K562 (cell line): ENCODE results near the gene NFATC1. TPM values are rescaled to one million over a fixed set of nuclear protein-coding genes. Genes with fewer than 3 reads are reported as not detected.

Experiments
- ATAC-seq: fragments of 200-7000 bp; cut with Tn5 transposase; 3 replicates; pipeline ENCODE4 v1.9.1; 2020; ENCODE audit warnings: moderate library complexity
- BruUV-seq: library from RNA; stranded (reverse); fragments of 400-500 nt; replicated peaks from 2 replicates; lab custom pipeline; 2021; lab: Mats Ljungman, UMichigan
- CTCF ChIA-PET: fragments of 300-600 bp; formaldehyde crosslinking; extraction: SDS; loops from one replicate; lab custom pipeline; 2021; ENCODE audit warnings: low intra/inter-chr PET ratio; lab: Yijun Ruan, JAX
- POLR2A ChIA-PET: fragments of 300-600, 350-650 bp; sonication (Branson Sonifier 250); formaldehyde crosslinking; extraction: SDS; loops from one replicate; lab custom pipeline; 2021; ENCODE audit warnings: antibody characterized with exemption, inconsistent platforms; lab: Yijun Ruan, JAX
- DNase-seq, 4 experiments: peaks; one replicate each; pipeline versions ENCODE4 v3.0.0 to v3.0.0-alpha.2; 2011 to 2018; ENCODE audit warnings: low spot score in 3 of 4, mixed read lengths in 3 of 4; ENCODE audit errors: extremely low read depth in 1 of 4
- FAIRE-seq: peaks from 2 replicates; lab custom pipeline; 2011; peaks lifted over from hg19 to GRCh38; lab: Jason Lieb, UNC
- H2AFZ ChIP-seq: 2 replicates; pipeline ENCODE4 v1.6.0; 2011; ENCODE audit warnings: low read depth, low read length, control low read depth, inconsistent platforms
- H3K27ac ChIP-seq: fragments of 200-600 bp; 3 replicates; pipeline ENCODE4 v1.8.0; 2011; ENCODE audit warnings: low read depth, mild to moderate bottlenecking, control low read depth, inconsistent platforms, low read length, moderate library complexity, mixed read lengths; ENCODE audit errors: extremely low read depth
- H3K27me3 ChIP-seq, 2 experiments: fragments of 300-600 bp in 1 of 2; 2 replicates in 1 of 2; 3 replicates in 1 of 2; pipeline versions ENCODE4 v1.6.0 to v1.8.0; 2011; ENCODE audit warnings: inconsistent platforms in 2 of 2, low read length in 2 of 2, mild to moderate bottlenecking in 1 of 2, mixed read lengths in 1 of 2, moderate library complexity in 1 of 2; ENCODE audit not compliant: control insufficient read depth in 2 of 2, insufficient read depth in 2 of 2
- H3K36me3 ChIP-seq: fragments of 300-600 bp; 3 replicates; pipeline ENCODE4 v1.8.0; 2011; ENCODE audit warnings: mild to moderate bottlenecking, low read length, inconsistent platforms; ENCODE audit not compliant: control insufficient read depth, insufficient read depth
- H3K4me1 ChIP-seq, 2 experiments: fragments of 200-600 bp in 1 of 2; replicated peaks in 1 of 2; 2 replicates in 1 of 2; 3 replicates in 1 of 2; pipeline versions ENCODE4 v1.5.1 to v1.8.0; 2011; ENCODE audit warnings: inconsistent platforms in 2 of 2, low read length in 2 of 2, mild to moderate bottlenecking in 1 of 2, mixed read lengths in 1 of 2, moderate library complexity in 1 of 2; ENCODE audit not compliant: control insufficient read depth in 2 of 2, insufficient read depth in 2 of 2
- H3K4me2 ChIP-seq: 2 replicates; pipeline ENCODE4 v1.6.1; 2011; ENCODE audit warnings: low read length, control low read depth, inconsistent platforms, mixed read lengths; ENCODE audit not compliant: insufficient read depth
- H3K4me3 ChIP-seq: fragments of 200-600 bp; sonication (generic), shearing (Covaris generic); 2 replicates; pipeline ENCODE4 v1.5.1; 2016; ENCODE audit warnings: control low read depth, inconsistent platforms
- H3K79me2 ChIP-seq: fragments of 200-600 bp; 3 replicates; pipeline ENCODE4 v1.8.0; 2011; ENCODE audit warnings: low read length, inconsistent platforms; ENCODE audit not compliant: control insufficient read depth, insufficient read depth
- H3K9ac ChIP-seq, 2 experiments: 2 replicates each; pipeline versions ENCODE4 v1.6.0 to v1.6.1; 2011; ENCODE audit warnings: low read depth in 2 of 2, low read length in 2 of 2, control low read depth in 1 of 2, inconsistent platforms in 1 of 2, mild to moderate bottlenecking in 1 of 2, mixed read lengths in 1 of 2; ENCODE audit not compliant: insufficient read depth in 1 of 2
- H3K9me1 ChIP-seq: one replicate; pipeline ENCODE4 v1.6.0; 2011; ENCODE audit warnings: inconsistent platforms, mild to moderate bottlenecking, low read length, moderate library complexity; ENCODE audit not compliant: control insufficient read depth, insufficient read depth
- H3K9me3 ChIP-seq: replicated peaks from 2 replicates; pipeline ENCODE4 v1.5.1; 2011; ENCODE audit warnings: low read depth, low read length, inconsistent platforms; ENCODE audit not compliant: control insufficient read depth, insufficient read depth
- H4K20me1 ChIP-seq: replicated peaks from 2 replicates; pipeline ENCODE4 v1.6.1; 2011; ENCODE audit warnings: low read length, inconsistent platforms, mixed read lengths; ENCODE audit not compliant: control insufficient read depth, insufficient read depth
- BMI1 ChIP-seq: fragments of 150-350 bp; IDR thresholded peaks from 2 replicates; pipeline ENCODE4 v1.6.1; 2014; ENCODE audit warnings: low read length
- CBFA2T3 ChIP-seq: fragments of 450-650 bp; IDR thresholded peaks from 2 replicates; pipeline ENCODE4 v1.6.1; 2017
- E2F5 ChIP-seq: sonication (generic); formaldehyde crosslinking; IDR thresholded peaks from 2 replicates; pipeline ENCODE4 v1.8.0; 2022; ENCODE audit warnings: mild to moderate bottlenecking, missing genetic modification reagents
- MBD2 ChIP-seq: sonication (generic); IDR thresholded peaks from 2 replicates; pipeline ENCODE4 v1.6.1; 2016; ENCODE audit warnings: low read depth, borderline replicate concordance
- MECOM ChIP-seq: fragments of 250-450 bp; sonication (Bioruptor Pico); IDR thresholded peaks from 2 replicates; pipeline ENCODE4 v1.8.0; 2022; ENCODE audit warnings: inconsistent platforms
- NBN ChIP-seq: fragments of 450-650 bp; IDR thresholded peaks from 2 replicates; pipeline ENCODE4 v1.6.1; 2016; ENCODE audit warnings: low read depth, mild to moderate bottlenecking
- NR2C2 ChIP-seq, 2 experiments: fragments of 200-800 bp in 1 of 2; sonication (Bioruptor generic) in 1 of 2; sonication (generic) in 1 of 2; formaldehyde crosslinking in 1 of 2; IDR thresholded peaks; 2 replicates each; pipeline versions ENCODE4 v1.6.1 to v1.8.0; 2016 to 2022; ENCODE audit warnings: mild to moderate bottlenecking in 1 of 2, missing compliant biosample characterization in 1 of 2, missing genetic modification characterization in 1 of 2, missing genetic modification reagents in 1 of 2
- SMAD1 ChIP-seq: fragments of 150-350 bp; IDR thresholded peaks from 2 replicates; pipeline ENCODE4 v1.6.1; 2014; ENCODE audit warnings: low read length, low read depth; ENCODE audit not compliant: partially characterized antibody
- TEAD1 ChIP-seq, 2 experiments: fragments of 450-650 bp in 1 of 2; sonication (generic) in 1 of 2; formaldehyde crosslinking; IDR thresholded peaks; 2 replicates each; pipeline versions ENCODE4 v1.4.0 to v1.8.0; 2020 to 2022; ENCODE audit warnings: mild to moderate bottlenecking in 2 of 2, missing genetic modification reagents in 1 of 2
- TSHZ1 ChIP-seq: fragments of 250-450 bp; sonication (Bioruptor Pico); IDR thresholded peaks from 2 replicates; pipeline ENCODE4 v1.4.0; 2020; ENCODE audit warnings: mild to moderate bottlenecking, moderate library complexity
- WHSC1 ChIP-seq: IDR thresholded peaks from one replicate; pipeline ENCODE4 v1.6.1; 2012; ENCODE audit warnings: low read length, control low read depth, inconsistent platforms
- XRCC4 ChIP-seq: IDR thresholded peaks from one replicate; pipeline ENCODE4 v1.6.1; 2011; ENCODE audit not compliant: insufficient read depth, insufficient read length; ENCODE audit errors: extremely low read depth
- ZC3H8 ChIP-seq: fragments of 450-650 bp; IDR thresholded peaks from 2 replicates; pipeline ENCODE4 v1.6.1; 2017
- ZNF280A ChIP-seq: fragments of 450-650 bp; IDR thresholded peaks from 2 replicates; pipeline ENCODE4 v1.6.1; 2018; ENCODE audit warnings: mild to moderate bottlenecking, low read depth; ENCODE audit not compliant: partially characterized antibody
- WGBS: fragments of 100-300 bp; shearing (Covaris generic); methylation state at CpG from one replicate; pipeline ENCODE4 v1.1.6; 2016; ENCODE audit warnings: low coverage, mixed read lengths; ENCODE audit not compliant: insufficient coverage; ENCODE audit errors: missing lambda C conversion rate; 5-methylcytosine and 5-hydroxymethylcytosine counted together
- in situ Hi-C: fragments of 300-500 bp; cut with MboI; formaldehyde crosslinking; loops from 4 replicates; pipeline ENCODE4 v1.15.0; 2018; ENCODE audit warnings: inconsistent platforms, mixed read lengths
- intact Hi-C: fragments of 100-400 bp; cut with micrococcal nuclease; formaldehyde crosslinking; loops from 2 replicates; pipeline ENCODE4 v1.14.2; 2022
- polyA plus RNA-seq, 8 experiments: library from polyadenylated mRNA; depleted of rRNA in 4 of 8; stranded (reverse) in 5 of 8; unstranded in 3 of 8; fragments of >200 nt; fragmentation: Nextera tagmentation in 2 of 8; fragmentation: Illumina TruSeq in 1 of 8; extraction: Ambion mirVana in 2 of 8; extraction: Trizol in 1 of 8; gene quantifications; 2 replicates each; pipeline versions ENCODE4 v1.2.1 to v1.2.3, GENCODE V29; 2011 to 2014; ENCODE audit warnings: inconsistent platforms in 1 of 8, missing spikeins in 1 of 8
- total RNA-seq, 7 experiments: library from RNA; depleted of rRNA in 6 of 7; stranded (reverse); fragments of >200 nt in 6 of 7; fragmentation: Illumina TruSeq in 2 of 7; extraction: Trizol in 2 of 7; gene quantifications; 2 replicates each; pipeline versions ENCODE4 v1.2.1 to v1.2.3, GENCODE V29; 2011 to 2021; ENCODE audit warnings: low replicate concordance in 1 of 7

Gene NFATC1
- total and polyA plus RNA-seq, 9 of the 15 experiments (the other 6 are each of a cell fraction or from before 2014, with no cell fraction given) = 1.1 to 16.4 (median 2.5) TPM

- no TSS peak for BruUV-seq
- H3K9me3 ChIP-seq = no peaks in the 10 kb centered on the region
- POLR2A ChIA-PET = no interaction called here
- no peak overlapping the region for H3K4me2 ChIP-seq
- FAIRE-seq (no peak), ATAC-seq (no peak), DNase-seq (no peak)
- no peak overlapping the region for H2AFZ ChIP-seq
- H3K27ac ChIP-seq = no peak overlapping the region
- no peak overlapping the region for H3K9ac ChIP-seq
- in situ Hi-C loops (no loop called here), intact Hi-C loops (no loop called here)
- CTCF ChIA-PET = no interaction called here
- H3K36me3 ChIP-seq = 0 out of 3 replicates have a peak, but pooled peaks cover 5% of the 10 kb centered on the region
- WGBS = 92% methylated on average over 11 of the region's 20 CpGs
- peaks cover 31 to 60% of the 10 kb centered on the region in 2 experiments for H3K4me1 ChIP-seq
- H3K27me3 ChIP-seq = no peaks in the 10 kb centered on the region
- 0 out of 3 replicates have a peak, but pooled peaks cover 2% of the 10 kb centered on the region for H3K79me2 ChIP-seq
- no peak overlapping the region for H3K4me3 ChIP-seq
- H4K20me1 ChIP-seq = no peaks in the 10 kb centered on the region
- H3K9me1 ChIP-seq = no peaks in the 10 kb centered on the region
- TF ChIP-seq E2F5 (CRISPR knock-in tag) (no peak), WHSC1 (no peak), NBN (no peak), SMAD1 (no peak), BMI1 (no peak), CBFA2T3 (no peak), ZNF280A (no peak), MECOM (no peak), TSHZ1 (no peak), ZC3H8 (no peak), MBD2 (no peak), XRCC4 (no peak), NR2C2 (CRISPR knock-in tag; IDR thresholded peaks at IDR 0.05) (no peak), NR2C2 (tag; IDR thresholded peaks at IDR 0.05) (no peak), TEAD1 (CRISPR knock-in tag; IDR thresholded peaks at IDR 0.05) (no peak)
Measured at GRCh38 chr18:79510046-79510685, 114.4 kb downstream of the NFATC1 start.
